NK-92 (cell line): ENCODE data around the gene AIG1.
"Not testable (repeated sequence)": the region's sequence is repeated elsewhere in the genome, so short reads cannot be mapped to it uniquely, and the experiment has no call there.

Experiments used
- DNase-seq: peaks from one replicate; lab custom pipeline; 2025; ENCODE audit not compliant: unreplicated experiment; lab: John Stamatoyannopoulos, UW

The AIG1 gene

GRCh38 chr6:143055891-143056290 lies 4.8 kb upstream of the AIG1 start:
- DNase-seq, result no peak

DNA sequence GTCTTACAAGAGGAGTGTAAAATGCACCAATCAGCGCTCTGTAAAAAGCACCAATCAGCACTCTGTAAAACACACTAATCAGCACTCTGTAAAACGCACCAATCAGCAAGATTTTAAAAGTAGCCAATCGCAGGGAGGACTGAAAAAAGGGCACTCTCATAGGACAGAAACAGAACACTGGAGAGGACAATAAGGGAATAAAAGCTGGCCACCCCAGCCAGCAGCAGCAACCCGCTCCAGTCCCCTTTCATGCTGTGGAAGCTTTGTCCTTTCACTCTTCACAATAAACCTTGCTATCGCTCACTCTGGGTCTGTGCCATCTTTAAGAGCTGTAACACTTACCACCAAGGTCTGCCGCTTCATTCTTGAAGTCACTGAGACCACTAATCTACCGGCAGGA lies 1.7 kb upstream of the AIG1 start:
- DNase-seq, result no peak

GRCh38 chr6:143059663-143060353 lies 881 bp upstream of the AIG1 start:
- DNase-seq, result no peak

DNA sequence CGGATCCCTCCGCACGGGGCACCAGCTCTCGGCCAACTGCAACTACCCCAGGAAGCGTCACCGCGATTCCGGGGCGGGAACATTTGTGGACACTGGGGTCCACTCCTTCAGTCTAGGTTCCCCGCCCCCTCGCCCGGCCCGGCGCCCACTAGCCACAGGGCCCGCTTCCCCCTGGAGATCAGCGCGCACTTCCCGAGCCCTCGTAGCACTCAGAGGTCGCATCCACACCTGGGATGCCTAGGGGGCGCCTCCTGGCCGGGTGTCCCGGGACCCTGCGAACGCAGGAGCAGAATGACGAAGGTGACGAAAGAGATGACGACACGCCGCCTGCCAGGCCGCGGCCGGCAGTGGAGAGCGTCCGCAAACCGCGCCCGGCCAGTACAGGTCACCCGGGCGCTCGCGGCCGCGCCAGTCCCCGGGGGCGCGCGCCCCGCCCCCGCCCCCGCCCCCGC lies 309 bp upstream of the AIG1 start:
- DNase-seq, result peak; percentile 27

DNA sequence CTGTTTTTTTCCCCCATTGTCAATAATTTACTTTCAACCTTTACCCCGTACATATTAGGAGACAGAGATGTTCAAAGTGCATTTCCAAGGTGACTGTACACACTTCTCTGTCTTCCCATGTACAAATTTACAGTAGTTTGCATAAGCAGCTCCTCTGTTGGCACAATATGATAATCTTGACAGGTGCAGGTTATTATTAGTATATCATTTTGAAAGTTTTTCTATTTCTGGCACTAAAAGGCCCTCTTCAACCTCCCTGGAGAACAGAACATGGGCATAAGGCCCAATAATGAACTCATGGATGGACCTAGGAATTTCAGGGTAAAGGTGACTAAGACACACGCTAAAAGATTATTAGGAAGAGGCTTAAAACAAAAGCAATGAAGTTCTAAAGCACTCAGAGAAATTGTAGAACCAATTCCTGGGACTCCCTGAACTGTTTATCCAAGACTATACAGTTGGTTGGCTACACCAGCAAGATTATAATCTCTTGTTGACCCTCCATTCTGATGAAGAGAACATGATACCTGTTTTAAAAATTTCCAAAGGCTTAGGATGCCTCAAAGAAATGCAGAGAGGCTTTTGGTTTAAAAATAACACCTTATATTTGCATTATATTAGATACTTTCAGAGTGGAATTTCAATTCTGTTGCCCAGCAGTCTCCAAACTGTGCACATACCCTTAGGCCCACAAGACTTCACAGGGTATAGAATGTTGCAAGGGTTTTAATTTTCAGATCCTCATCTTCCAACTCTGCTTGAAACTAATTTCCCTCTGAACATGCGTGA lies 1.1 kb downstream of the AIG1 start:
- no peak for DNase-seq

DNA sequence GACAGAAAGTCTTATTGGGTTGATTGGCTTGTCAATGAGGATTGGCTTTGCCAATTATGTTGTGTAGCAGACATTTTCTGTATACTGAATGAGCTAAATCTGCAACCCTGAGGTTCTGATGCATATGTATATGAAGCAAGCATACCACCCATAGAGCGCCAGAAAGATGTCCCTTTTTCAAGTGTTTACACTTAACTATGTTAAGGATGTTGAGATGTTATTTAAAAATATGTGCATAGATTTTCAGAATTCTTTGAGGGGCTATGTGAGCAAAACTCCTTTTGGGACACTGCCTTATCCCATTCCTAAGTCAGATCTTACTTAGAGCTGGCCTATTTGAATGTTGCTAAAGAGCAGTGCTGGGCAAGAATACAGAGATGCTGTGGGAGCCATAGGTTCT lies 1.9 kb downstream of the AIG1 start:
- DNase-seq, result no peak

DNA sequence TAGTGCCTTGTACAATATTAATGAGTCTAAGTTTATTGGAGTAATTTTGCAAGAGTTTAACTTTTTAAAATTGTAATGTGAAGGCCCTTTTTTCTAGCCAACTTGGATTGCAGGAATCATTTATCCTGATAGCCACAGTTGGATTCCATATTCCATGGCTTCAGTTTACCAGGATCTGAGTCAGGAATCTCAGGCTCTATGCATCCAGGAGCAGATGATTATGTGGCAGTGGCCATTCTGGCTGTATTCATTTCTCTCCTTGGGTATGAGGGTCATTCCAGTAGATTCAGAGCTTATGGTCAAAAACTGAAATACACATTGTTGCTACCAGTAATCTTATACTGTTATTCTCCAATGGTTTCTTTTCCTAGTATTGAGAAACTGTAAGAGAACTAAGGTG lies 2.9 kb downstream of the AIG1 start:
- no peak for DNase-seq

- no peak for DNase-seq
Measured at GRCh38 chr6:143064271-143064670, 3.6 kb downstream of the AIG1 start.

DNA sequence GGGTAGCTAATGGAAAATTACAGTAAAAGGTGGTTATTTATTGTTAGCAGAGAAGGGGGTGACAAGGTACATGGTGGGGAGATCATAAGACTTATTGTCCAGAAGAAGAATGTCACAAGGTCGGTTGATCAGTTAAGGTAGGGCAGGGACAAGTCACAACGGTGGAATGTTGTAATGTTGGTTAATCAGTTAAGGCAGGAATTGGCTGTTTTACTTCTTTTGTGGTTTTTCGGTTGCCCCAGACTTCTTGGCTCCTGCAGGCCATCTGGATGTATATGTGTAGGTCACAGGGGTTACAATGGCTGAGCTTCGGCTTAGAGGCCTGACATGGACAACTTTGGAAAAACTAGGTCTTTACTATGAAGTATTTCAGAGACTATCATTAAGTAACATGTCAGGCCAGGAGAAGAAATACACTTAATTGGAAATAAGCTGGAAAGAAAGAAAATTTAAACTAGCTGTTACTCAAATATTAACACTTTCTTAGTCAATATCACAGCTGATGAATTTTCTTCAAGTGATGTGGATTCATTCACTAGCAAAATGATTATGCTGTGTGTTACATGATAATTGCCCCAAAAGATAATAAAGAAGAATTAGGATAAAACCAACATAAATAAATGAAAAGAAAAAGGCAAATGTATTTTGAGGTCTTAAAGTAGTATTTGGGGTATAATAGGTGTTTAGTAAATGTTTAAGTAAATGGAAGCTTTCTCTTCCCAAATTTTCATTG lies 4.4 kb downstream of the AIG1 start:
- DNase-seq, result no peak

- DNase-seq, result no peak
Measured at GRCh38 chr6:143068001-143068400, 7.3 kb downstream of the AIG1 start.

GRCh38 chr6:143074101-143074500 lies 13.4 kb downstream of the AIG1 start:
- DNase-seq, result no peak

GRCh38 chr6:143074670-143075318 lies 14.1 kb downstream of the AIG1 start:
- no peak for DNase-seq

DNA sequence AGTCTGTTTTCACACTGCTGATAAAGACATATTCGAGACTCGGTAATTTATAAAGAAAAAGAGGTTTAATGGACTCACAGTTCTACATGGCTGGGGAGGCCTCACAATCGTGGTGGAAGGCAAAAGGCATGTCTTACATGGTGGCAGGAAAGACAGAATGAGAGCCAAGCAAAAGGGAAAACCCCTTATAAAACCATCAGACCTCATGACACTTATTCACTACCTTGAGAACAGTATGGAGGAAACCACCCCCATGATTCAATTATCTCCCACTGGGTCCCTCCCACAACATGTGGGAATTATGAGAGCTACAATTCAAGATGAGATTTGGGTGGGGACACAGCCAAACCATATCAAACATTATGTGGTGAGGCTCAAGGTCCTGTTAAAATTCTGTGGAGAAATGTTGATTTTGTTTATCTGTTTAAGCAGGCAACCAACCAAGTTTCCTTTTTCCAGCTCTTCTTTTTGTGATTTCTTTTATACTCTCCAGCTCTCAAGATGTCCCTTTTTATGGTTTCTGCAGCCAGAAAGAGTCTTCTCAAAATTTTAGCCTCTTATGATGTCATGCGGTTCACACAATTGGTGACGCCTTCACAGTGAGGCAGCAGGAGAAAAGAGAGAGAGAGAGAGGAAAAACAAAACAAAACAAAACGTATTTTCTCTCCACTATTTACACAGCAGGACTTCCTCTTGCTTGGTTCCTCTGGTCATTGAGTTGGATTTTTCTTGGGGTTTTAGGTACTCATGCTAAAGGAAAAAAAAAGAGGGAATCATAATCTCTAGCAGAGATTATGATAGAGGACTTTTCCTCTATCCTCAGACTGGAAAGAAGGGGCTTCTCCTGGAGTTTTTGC lies 18.0 kb downstream of the AIG1 start:
- no peak for DNase-seq

DNA sequence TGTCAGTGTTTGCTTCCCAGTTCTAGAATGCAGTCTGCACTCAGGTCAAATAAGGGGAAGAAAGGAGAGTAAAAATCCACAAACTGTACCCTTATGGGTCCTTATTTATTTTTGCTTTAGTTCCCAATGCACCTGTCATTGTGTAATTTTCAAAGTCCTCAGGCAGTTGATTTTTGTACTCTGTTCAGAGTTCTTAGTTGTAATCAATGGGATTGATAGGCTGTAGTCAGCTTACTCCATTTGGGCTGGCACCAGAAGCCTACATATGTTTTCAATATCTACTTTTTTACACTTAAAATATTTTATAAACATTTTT lies 18.6 kb downstream of the AIG1 start:
- DNase-seq, result no peak

GRCh38 chr6:143082274-143082673 lies 21.6 kb downstream of the AIG1 start:
- not testable (repeated sequence) for DNase-seq

DNA sequence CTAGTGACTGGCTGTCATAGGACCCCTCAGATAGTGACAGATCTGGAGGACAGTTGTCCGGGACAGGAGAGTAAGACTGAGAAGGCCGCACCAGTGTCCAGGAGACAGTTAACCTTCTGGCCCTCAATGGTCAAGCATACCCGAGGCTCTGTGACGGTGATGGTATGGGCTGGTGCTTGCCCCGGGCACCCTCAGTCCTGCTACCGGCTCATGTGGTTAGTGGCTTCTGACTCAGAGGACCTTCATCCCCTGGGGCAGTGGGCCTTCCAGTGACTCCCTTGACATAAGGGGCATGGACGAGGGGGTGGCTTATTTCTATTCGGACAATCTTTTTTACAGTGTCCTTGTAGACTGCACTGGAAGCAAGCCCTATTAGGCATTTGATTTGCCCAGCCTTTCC lies 23.3 kb downstream of the AIG1 start:
- not testable (repeated sequence) for DNase-seq

GRCh38 chr6:143087335-143087734 lies 26.6 kb downstream of the AIG1 start:
- DNase-seq, result not testable (repeated sequence)

GRCh38 chr6:143087856-143088255 lies 27.2 kb downstream of the AIG1 start:
- no peak for DNase-seq

GRCh38 chr6:143090314-143091044 lies 29.8 kb downstream of the AIG1 start:
- no peak for DNase-seq

DNA sequence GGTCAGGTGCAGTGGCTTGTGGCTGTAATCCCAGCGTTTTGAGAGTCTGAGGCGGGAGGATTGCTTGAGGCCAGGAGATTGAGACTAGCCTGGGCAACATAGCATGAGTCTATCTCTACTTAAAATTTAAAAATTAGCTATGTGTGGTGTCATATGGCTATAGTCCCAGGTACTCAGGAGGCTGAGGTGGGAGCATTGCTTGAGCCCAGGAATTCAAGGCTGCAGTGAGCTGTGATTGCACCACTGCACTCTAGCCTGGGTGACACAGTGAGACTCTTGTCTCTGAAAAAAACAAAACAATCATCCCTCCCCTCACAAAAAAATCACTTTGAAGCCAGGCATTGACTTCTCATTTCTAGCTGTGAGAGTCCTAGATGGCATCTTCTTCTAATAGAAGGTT lies 32.1 kb downstream of the AIG1 start:
- DNase-seq, result no peak
